ENCODE measurements around the gene ELMO2.

Gene ELMO2

DNA sequence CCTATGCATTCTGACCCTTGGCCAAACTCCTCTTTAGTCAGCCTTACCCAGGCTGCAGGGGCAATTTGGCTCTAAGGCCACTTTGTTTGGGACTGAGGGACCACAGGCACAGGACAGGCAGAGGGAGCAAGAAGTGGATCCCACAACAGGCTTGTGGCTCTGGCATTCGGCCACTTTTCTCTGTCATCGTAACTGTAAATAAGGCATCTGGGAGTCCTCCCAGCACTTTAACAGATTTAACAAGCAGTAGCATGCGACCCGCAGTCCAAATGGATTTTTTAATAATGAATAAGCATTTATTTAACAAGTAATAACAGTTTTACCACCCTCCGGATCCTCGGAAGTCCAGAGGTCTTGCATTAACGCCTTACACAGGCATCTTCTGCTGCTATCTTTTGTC lies 82.0 kb downstream of the ELMO2 start:
- H3K27me3 ChIP-seq (ENCODE audit: insufficient read depth, poor library complexity, severe bottlenecking) = peaks cover 11% of the 10 kb centered on the region
- DNase-seq (ENCODE audit: low read depth in 1 of 2, low spot score in 1 of 2) = no peak

DNA sequence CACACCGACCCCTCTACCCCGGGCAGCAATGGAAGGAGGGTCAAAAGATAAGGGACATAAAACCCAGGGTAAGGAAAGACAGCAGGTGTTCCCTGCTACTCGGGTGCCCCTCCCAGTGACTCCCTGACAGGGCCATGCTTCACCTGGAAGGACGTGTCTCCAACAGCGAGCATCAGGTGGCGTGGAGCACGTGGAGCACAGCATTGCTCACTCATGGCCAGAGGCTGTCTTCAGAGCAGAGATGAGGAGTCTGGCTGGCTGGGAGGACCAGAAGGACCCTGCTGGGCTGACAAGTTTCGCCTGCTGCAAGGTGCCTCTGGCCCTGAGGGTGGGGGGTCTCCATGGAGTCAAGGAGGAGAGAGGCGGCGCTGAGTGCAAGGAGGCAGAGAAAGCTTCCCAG lies 82.9 kb downstream of the ELMO2 start:
- H3K27me3 ChIP-seq (ENCODE audit: insufficient read depth, poor library complexity, severe bottlenecking) = peaks cover 11% of the 10 kb centered on the region

More for the DNA sequence above, 82.0 kb downstream of the ELMO2 start:
- TF ChIP-seq GABPA (IDR thresholded peaks at IDR 0.05; ENCODE audit: low read depth) = no peak
- TF ChIP-seq POLR2AphosphoS5 (IDR thresholded peaks at IDR 0.05; ENCODE audit: low read depth) = no peak
- TF ChIP-seq, protein P1, sequence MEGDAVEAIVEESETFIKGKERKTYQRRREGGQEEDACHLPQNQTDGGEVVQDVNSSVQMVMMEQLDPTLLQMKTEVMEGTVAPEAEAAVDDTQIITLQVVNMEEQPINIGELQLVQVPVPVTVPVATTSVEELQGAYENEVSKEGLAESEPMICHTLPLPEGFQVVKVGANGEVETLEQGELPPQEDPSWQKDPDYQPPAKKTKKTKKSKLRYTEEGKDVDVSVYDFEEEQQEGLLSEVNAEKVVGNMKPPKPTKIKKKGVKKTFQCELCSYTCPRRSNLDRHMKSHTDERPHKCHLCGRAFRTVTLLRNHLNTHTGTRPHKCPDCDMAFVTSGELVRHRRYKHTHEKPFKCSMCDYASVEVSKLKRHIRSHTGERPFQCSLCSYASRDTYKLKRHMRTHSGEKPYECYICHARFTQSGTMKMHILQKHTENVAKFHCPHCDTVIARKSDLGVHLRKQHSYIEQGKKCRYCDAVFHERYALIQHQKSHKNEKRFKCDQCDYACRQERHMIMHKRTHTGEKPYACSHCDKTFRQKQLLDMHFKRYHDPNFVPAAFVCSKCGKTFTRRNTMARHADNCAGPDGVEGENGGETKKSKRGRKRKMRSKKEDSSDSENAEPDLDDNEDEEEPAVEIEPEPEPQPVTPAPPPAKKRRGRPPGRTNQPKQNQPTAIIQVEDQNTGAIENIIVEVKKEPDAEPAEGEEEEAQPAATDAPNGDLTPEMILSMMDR (IDR thresholded peaks at IDR 0.05; ENCODE audit: insufficient read depth, low read length) = no peak
- no peak for TF ChIP-seq SPI1 (IDR thresholded peaks at IDR 0.05; ENCODE audit: borderline replicate concordance, low read depth)
- TF ChIP-seq, protein P2, sequence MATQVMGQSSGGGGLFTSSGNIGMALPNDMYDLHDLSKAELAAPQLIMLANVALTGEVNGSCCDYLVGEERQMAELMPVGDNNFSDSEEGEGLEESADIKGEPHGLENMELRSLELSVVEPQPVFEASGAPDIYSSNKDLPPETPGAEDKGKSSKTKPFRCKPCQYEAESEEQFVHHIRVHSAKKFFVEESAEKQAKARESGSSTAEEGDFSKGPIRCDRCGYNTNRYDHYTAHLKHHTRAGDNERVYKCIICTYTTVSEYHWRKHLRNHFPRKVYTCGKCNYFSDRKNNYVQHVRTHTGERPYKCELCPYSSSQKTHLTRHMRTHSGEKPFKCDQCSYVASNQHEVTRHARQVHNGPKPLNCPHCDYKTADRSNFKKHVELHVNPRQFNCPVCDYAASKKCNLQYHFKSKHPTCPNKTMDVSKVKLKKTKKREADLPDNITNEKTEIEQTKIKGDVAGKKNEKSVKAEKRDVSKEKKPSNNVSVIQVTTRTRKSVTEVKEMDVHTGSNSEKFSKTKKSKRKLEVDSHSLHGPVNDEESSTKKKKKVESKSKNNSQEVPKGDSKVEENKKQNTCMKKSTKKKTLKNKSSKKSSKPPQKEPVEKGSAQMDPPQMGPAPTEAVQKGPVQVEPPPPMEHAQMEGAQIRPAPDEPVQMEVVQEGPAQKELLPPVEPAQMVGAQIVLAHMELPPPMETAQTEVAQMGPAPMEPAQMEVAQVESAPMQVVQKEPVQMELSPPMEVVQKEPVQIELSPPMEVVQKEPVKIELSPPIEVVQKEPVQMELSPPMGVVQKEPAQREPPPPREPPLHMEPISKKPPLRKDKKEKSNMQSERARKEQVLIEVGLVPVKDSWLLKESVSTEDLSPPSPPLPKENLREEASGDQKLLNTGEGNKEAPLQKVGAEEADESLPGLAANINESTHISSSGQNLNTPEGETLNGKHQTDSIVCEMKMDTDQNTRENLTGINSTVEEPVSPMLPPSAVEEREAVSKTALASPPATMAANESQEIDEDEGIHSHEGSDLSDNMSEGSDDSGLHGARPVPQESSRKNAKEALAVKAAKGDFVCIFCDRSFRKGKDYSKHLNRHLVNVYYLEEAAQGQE (IDR thresholded peaks at IDR 0.05; ENCODE audit: insufficient replicate concordance, low read depth) = no peak
- no peak overlapping the region for H3K4me3 ChIP-seq (replicated peaks; ENCODE audit: insufficient read depth, low read length)
- H3K27ac ChIP-seq (replicated peaks) = no peak overlapping the region

DNA sequence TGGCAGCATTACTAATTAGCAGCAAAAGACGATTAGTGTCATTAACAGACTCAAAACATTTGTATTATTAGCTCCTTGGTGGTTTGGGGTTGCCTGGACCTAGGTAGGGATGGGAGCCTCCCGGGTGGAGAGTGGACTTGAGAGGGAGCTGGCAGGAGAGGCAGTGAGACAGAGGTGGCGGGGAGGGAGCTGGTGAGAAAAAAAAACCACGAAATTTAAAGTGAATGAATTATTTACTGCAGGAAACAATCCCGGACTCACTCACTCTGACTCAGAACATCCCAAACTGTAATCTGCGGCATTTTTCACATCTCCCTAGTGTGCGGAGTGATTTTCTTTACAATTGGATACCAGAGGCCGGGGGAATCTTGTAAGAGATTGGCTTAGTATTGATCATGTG lies 83.8 kb downstream of the ELMO2 start:
- peaks cover 14% of the 10 kb centered on the region for H3K27me3 ChIP-seq (ENCODE audit: insufficient read depth, poor library complexity, severe bottlenecking)
- DNase-seq (ENCODE audit: low read depth in 1 of 2, low spot score in 1 of 2) = no peak
- H3K4me3 ChIP-seq (replicated peaks; ENCODE audit: insufficient read depth, low read length) = no peak overlapping the region
- no peak overlapping the region for H3K27ac ChIP-seq (replicated peaks)
- TF ChIP-seq GABPA (IDR thresholded peaks at IDR 0.05; ENCODE audit: low read depth) = no peak
- TF ChIP-seq, protein P2 (IDR thresholded peaks at IDR 0.05; ENCODE audit: insufficient replicate concordance, low read depth) = no peak
- TF ChIP-seq SPI1 (IDR thresholded peaks at IDR 0.05; ENCODE audit: borderline replicate concordance, low read depth) = no peak
- TF ChIP-seq, protein P1 (IDR thresholded peaks at IDR 0.05; ENCODE audit: insufficient read depth, low read length) = no peak
- TF ChIP-seq POLR2AphosphoS5 (IDR thresholded peaks at IDR 0.05; ENCODE audit: low read depth) = no peak

More for the DNA sequence above, 82.9 kb downstream of the ELMO2 start:
- H3K4me3 ChIP-seq (replicated peaks; ENCODE audit: insufficient read depth, low read length) = no peak overlapping the region
- H3K27ac ChIP-seq (replicated peaks) = no peak overlapping the region
- TF ChIP-seq, protein P1 (IDR thresholded peaks at IDR 0.05; ENCODE audit: insufficient read depth, low read length) = no peak
- no peak for TF ChIP-seq GABPA (IDR thresholded peaks at IDR 0.05; ENCODE audit: low read depth)
- no peak for DNase-seq (ENCODE audit: low read depth in 1 of 2, low spot score in 1 of 2)

DNA sequence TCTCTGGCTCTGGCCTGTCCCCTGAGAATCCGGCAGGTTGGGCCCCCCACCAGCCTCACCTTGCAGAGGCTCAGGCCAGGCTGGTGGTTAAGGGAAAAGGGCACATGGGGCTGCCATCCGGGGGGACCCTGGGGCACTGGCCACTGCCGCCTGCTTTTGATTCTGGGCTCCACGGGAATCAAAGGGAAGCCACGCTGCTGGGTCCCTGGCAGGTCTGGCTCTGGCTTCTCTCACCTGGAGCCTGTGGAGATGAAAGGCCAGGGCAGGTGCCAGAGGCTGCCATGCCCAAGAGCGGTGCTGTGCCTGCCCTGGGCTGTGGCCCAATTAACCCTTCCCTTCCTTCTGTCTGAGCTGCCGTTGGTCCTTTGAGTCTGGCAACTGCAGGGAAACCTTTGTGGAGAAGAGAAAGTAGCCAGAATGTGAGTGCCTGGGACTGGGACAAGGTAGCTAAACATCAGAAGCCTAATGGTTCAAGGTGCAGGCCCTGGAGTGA lies 88.7 kb downstream of the ELMO2 start:
- H3K27me3 ChIP-seq (ENCODE audit: insufficient read depth, poor library complexity, severe bottlenecking) = peaks cover 41% of the 10 kb centered on the region
- no peak overlapping the region for H3K27ac ChIP-seq (replicated peaks)
- TF ChIP-seq, protein P2 (IDR thresholded peaks at IDR 0.05; ENCODE audit: insufficient replicate concordance, low read depth) = no peak
- TF ChIP-seq POLR2AphosphoS5 (IDR thresholded peaks at IDR 0.05; ENCODE audit: low read depth) (no peak), GABPA (IDR thresholded peaks at IDR 0.05; ENCODE audit: low read depth) (no peak), SPI1 (IDR thresholded peaks at IDR 0.05; ENCODE audit: borderline replicate concordance, low read depth) (no peak)
- TF ChIP-seq, protein P1 (IDR thresholded peaks at IDR 0.05; ENCODE audit: insufficient read depth, low read length) = no peak
- DNase-seq (ENCODE audit: low read depth in 1 of 2, low spot score in 1 of 2) = no peak
- H3K4me3 ChIP-seq (replicated peaks; ENCODE audit: insufficient read depth, low read length) = no peak overlapping the region
